ENCODE measurements around the gene CCL8. TPM values are rescaled to one million over a fixed set of nuclear protein-coding genes. Genes with fewer than 3 reads are reported as not detected.

The CCL8 gene
- total RNA-seq, 1 experiment from 2014 or later: not detected

GRCh38 chr17:34360601-34361270 lies 41.5 kb downstream of the CCL8 start:
- POLR2A ChIA-PET: interaction anchor here (0.6 kb wide), 1 partner anchor 59 kb away, joined by 3 read pairs; no protein-coding TSS in a partner anchor

More at GRCh38 chr17:34360601-34361270, 41.5 kb downstream of the CCL8 start:
- Histone ChIP-seq H3K27me3 (ENCODE audit: control insufficient read depth, insufficient read depth, low read length) (no peaks in the 10 kb centered on the region), H3K4me1 (ENCODE audit: control insufficient read depth, insufficient read depth, low read length) (no peaks in the 10 kb centered on the region; the same call in 1 of the 2 replicates), H3K27ac (ENCODE audit: low read length) (peak overlapping the region; percentile 29), H3K9me3 (ENCODE audit: control insufficient read depth, insufficient read depth, low read depth, low read length) (no peaks in the 10 kb centered on the region), H3K36me3 (ENCODE audit: control insufficient read depth, insufficient read depth, low read length) (no peaks in the 10 kb centered on the region), H3K4me3 (ENCODE audit: low read depth in 2 of 2, low read length in 2 of 2) (no peak overlapping the region)
- DNase-seq (ENCODE audit: low read depth, low spot score) (no peak), ATAC-seq (no peak)
- in situ Hi-C loops (cut with HindIII; ENCODE audit: low pct_unique_long_range_greater_than_20kb, low sequenced_read_pairs) (no loop called here), intact Hi-C loops (cut with micrococcal nuclease; ENCODE audit: unreplicated experiment) (loop anchor here (1.0 to 10.0 kb wide), 2 partner anchors 160 to 586 kb away; no protein-coding TSS in a partner anchor)
- no TSS peak for BruUV-seq (replicated peaks)
- TF ChIP-seq TCF7L2 (IDR thresholded peaks at IDR 0.05; ENCODE audit: low read depth, low read length) (no peak), SIN3A (IDR thresholded peaks at IDR 0.05; ENCODE audit: borderline replicate concordance, insufficient read depth, low read depth, low read length) (no peak), CTCF (IDR thresholded peaks at IDR 0.05) (no peak), REST (IDR thresholded peaks at IDR 0.05; ENCODE audit: insufficient read depth in 1 of 2, low read depth in 2 of 2, low read length in 1 of 2) (no peak), POLR2AphosphoS5 (IDR thresholded peaks at IDR 0.05; ENCODE audit: low read depth, low read length) (no peak)
- CTCF ChIA-PET: interaction anchor here (0.7 to 3.4 kb wide), 24 partner anchors 8 to 433 kb away, joined by 3 to 90 read pairs (median 4); partner anchors contain the start of gene CCL2
